DOHH2 (cell line): Measurements from ENCODE around the gene CREB5.

Source experiments
- CTCF ChIP-seq: fragments of 200-600 bp; sonication (generic); IDR thresholded peaks from one replicate; pipeline ENCODE4 v1.5.1; 2014; ENCODE audit warnings: antibody characterized with exemption, mild to moderate bottlenecking, low read depth, low read length; ENCODE audit not compliant: poor library complexity, severe bottlenecking
- EZH2phosphoT487 ChIP-seq: fragments of 200-600 bp; sonication (generic); IDR thresholded peaks from 2 replicates; pipeline ENCODE4 v1.6.1; 2017; ENCODE audit warnings: borderline replicate concordance, mild to moderate bottlenecking, antibody characterized with exemption, low read length, moderate library complexity, mixed read lengths

- no peak for TF ChIP-seq CTCF
- no peak for TF ChIP-seq EZH2phosphoT487
These were observed 434.9 kb downstream of the CREB5 start for GRCh38 chr7:28847176-28847575.
